ACC112 (cell line): Measurements from ENCODE around the gene ADGRB2.

Experiments used
- H2AFZ ChIP-seq: fragments of 200-600 bp; sonication (generic); one replicate; pipeline ENCODE4 v1.6.0; 2017; ENCODE audit warnings: antibody characterized with exemption, low read length; ENCODE audit not compliant: unreplicated experiment
- H3K27ac ChIP-seq: fragments of 200-600 bp; sonication (generic); 2 replicates; pipeline ENCODE4 v1.5.1; 2014; ENCODE audit warnings: low read depth, mild to moderate bottlenecking, antibody characterized with exemption, low read length, moderate library complexity
- H3K27me3 ChIP-seq: fragments of 200-600 bp; sonication (generic); 2 replicates; pipeline ENCODE4 v1.6.1; 2014; ENCODE audit warnings: mild to moderate bottlenecking, antibody characterized with exemption, low read length, moderate library complexity, mixed read lengths; ENCODE audit not compliant: insufficient read depth
- H3K36me3 ChIP-seq: fragments of 200-600 bp; sonication (generic); 2 replicates; pipeline ENCODE4 v1.6.1; 2016; ENCODE audit warnings: mild to moderate bottlenecking, antibody characterized with exemption, low read length, moderate library complexity, mixed read lengths; ENCODE audit not compliant: insufficient read depth
- H3K4me1 ChIP-seq: fragments of 200-600 bp; sonication (generic); one replicate; pipeline ENCODE4 v1.6.1; 2016; ENCODE audit warnings: low read length, mixed read lengths; ENCODE audit not compliant: insufficient read depth, unreplicated experiment, control insufficient read depth
- H3K4me3 ChIP-seq: fragments of 200-600 bp; sonication (generic); 2 replicates; pipeline ENCODE4 v1.5.1; 2014; ENCODE audit warnings: mild to moderate bottlenecking, low read depth, low read length
- H3K79me2 ChIP-seq: fragments of 200-600 bp; sonication (generic); one replicate; pipeline ENCODE4 v1.6.0; 2016; ENCODE audit warnings: low read length; ENCODE audit not compliant: control insufficient read depth, unreplicated experiment, insufficient read depth

ADGRB2 gene, protein sequence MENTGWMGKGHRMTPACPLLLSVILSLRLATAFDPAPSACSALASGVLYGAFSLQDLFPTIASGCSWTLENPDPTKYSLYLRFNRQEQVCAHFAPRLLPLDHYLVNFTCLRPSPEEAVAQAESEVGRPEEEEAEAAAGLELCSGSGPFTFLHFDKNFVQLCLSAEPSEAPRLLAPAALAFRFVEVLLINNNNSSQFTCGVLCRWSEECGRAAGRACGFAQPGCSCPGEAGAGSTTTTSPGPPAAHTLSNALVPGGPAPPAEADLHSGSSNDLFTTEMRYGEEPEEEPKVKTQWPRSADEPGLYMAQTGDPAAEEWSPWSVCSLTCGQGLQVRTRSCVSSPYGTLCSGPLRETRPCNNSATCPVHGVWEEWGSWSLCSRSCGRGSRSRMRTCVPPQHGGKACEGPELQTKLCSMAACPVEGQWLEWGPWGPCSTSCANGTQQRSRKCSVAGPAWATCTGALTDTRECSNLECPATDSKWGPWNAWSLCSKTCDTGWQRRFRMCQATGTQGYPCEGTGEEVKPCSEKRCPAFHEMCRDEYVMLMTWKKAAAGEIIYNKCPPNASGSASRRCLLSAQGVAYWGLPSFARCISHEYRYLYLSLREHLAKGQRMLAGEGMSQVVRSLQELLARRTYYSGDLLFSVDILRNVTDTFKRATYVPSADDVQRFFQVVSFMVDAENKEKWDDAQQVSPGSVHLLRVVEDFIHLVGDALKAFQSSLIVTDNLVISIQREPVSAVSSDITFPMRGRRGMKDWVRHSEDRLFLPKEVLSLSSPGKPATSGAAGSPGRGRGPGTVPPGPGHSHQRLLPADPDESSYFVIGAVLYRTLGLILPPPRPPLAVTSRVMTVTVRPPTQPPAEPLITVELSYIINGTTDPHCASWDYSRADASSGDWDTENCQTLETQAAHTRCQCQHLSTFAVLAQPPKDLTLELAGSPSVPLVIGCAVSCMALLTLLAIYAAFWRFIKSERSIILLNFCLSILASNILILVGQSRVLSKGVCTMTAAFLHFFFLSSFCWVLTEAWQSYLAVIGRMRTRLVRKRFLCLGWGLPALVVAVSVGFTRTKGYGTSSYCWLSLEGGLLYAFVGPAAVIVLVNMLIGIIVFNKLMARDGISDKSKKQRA (N-terminal part only)

GRCh38 chr1:31764312-31765040 lies at the start of gene ADGRB2:
Gene ADGRB2 (minus strand): TSS chr1:31764340. CDS start chr1:31757221, 7,119 bp downstream.
- Histone ChIP-seq H3K79me2 (no peaks in the 10 kb centered on the region), H3K27me3 (no peaks in the 10 kb centered on the region), H3K4me1 (peaks cover 34% of the 10 kb centered on the region), H3K36me3 (no peaks in the 10 kb centered on the region), H3K4me3 (peak within 1 kb of the TSS; percentile 81), H2AFZ (peak within 1 kb of the TSS; percentile 61), H3K27ac (no peak within 1 kb of the TSS)

- Histone ChIP-seq H3K27ac (no peak overlapping the region), H3K27me3 (no peaks in the 10 kb centered on the region), H3K36me3 (no peaks in the 10 kb centered on the region), H3K4me3 (no peak overlapping the region), H3K4me1 (peaks cover 5% of the 10 kb centered on the region), H3K79me2 (no peaks in the 10 kb centered on the region), H2AFZ (no peak overlapping the region)
Measured at GRCh38 chr1:31812158-31812829, 48.2 kb upstream of the ADGRB2 start.

- H3K36me3 ChIP-seq = no peaks in the 10 kb centered on the region
- no peak overlapping the region for H3K27ac ChIP-seq
- no peak overlapping the region for H3K4me3 ChIP-seq
- no peak overlapping the region for H2AFZ ChIP-seq
- no peaks in the 10 kb centered on the region for H3K27me3 ChIP-seq
- H3K4me1 ChIP-seq = peaks cover 5% of the 10 kb centered on the region
- no peaks in the 10 kb centered on the region for H3K79me2 ChIP-seq
Measured at GRCh38 chr1:31811605-31812004, 47.5 kb upstream of the ADGRB2 start.

DNA sequence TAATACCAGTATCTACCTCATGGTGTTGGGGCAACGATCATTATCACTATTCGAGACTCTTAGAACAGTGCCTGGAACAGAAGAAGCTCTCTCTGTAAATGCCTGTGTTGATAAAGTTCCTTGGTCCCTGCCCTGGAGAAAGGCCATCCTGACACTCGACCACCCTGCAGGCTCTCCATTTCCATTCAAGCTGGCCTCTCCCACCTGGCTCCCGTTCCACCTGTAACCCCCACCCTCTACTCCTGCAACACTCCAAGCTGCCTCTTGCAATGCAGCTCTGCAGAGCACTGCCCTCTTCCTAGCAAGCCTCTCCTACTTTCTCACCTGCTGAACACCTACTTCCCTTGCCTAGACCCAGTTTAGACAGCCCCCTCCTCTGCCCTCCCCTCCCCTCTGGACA lies 45.6 kb upstream of the ADGRB2 start:
- H3K27ac ChIP-seq = no peak overlapping the region

DNA sequence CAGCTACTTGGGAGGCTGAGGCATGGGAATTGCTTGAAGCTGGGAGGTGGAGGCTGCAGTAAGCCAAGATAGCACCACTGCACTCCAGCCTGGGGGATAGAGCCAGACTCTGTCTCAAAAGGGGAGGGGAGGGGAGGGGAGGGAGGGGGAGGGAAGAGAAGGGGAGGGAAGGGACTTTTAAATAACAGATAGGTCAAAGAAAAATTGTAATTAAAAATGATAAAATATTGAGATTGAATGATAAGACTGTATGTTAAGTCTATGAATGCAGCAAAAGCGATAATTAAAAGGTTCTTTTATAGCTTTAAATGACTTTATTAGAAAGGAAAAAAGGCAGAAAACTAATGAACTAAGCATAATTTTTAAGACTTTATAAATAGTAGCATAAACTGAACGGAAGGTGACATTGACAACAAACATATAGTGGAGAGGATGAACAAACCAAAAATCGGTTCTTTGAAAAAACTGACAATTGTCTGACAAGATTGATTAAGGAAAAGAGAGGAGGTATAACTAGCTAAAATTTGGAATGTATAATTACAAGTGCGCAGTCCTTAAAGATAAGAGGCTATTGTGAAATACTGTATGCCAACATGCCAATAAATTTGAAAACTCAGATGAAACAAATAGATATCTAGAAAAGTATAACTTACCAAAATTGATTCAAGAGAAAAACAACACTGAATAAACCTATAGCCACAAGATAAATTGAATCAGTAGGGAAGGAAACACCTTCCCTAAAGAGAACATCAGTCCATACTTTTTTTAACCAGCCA lies 43.3 kb upstream of the ADGRB2 start:
- Histone ChIP-seq H3K36me3 (no peaks in the 10 kb centered on the region), H3K27me3 (no peaks in the 10 kb centered on the region), H3K4me1 (no peaks in the 10 kb centered on the region), H3K27ac (no peak overlapping the region), H2AFZ (no peak overlapping the region), H3K4me3 (no peak overlapping the region), H3K79me2 (no peaks in the 10 kb centered on the region)

More for the DNA sequence above, 45.6 kb upstream of the ADGRB2 start:
- no peak overlapping the region for H2AFZ ChIP-seq
- no peaks in the 10 kb centered on the region for H3K27me3 ChIP-seq
- H3K36me3 ChIP-seq = no peaks in the 10 kb centered on the region
- no peak overlapping the region for H3K4me3 ChIP-seq
- H3K4me1 ChIP-seq = no peaks in the 10 kb centered on the region
- no peaks in the 10 kb centered on the region for H3K79me2 ChIP-seq

DNA sequence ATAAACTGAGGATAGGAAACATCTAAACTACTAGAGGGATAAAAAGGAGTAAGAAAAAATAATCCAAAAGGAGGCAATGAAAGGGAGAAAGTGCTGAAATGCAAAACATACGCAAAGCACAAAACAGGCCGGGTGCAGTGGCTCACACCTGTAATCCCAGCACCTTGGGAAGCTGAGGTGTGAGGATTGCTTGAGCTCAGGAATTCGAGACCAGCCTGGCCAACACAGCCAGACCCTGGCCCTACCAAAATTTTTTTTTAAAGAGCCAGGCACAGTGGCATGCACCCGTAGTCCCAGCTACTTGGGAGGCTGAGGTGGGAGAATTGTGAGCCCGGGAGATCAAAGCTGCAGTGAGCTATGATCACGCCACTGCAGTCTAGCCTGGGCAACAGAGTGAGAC lies 41.2 kb upstream of the ADGRB2 start:
- Histone ChIP-seq H3K79me2 (no peaks in the 10 kb centered on the region), H3K4me1 (no peaks in the 10 kb centered on the region), H3K27me3 (no peaks in the 10 kb centered on the region), H3K4me3 (no peak overlapping the region), H2AFZ (no peak overlapping the region), H3K27ac (no peak overlapping the region), H3K36me3 (no peaks in the 10 kb centered on the region)

DNA sequence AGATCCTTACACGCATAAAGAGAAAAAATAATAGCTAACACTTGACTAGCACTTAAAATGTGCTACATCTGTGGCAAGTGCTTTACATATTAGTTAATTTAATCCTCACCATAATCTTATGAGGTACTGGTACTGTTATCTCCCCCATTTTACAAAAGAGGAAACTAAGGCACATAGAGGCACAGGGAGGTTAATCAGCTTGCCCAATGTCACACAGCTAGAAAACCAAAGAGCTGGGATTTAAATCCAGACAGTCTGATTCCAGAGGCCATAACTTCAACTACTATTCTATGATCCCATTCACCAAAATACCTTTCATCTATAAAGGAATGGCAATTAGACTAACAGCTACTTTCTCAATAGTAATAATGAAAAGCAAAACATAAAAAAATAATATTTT lies 40.0 kb upstream of the ADGRB2 start:
- Histone ChIP-seq H3K4me1 (peaks cover 11% of the 10 kb centered on the region), H2AFZ (peak overlapping the region; percentile 55), H3K27me3 (no peaks in the 10 kb centered on the region), H3K4me3 (no peak overlapping the region), H3K79me2 (no peaks in the 10 kb centered on the region), H3K36me3 (no peaks in the 10 kb centered on the region), H3K27ac (no peak overlapping the region)

GRCh38 chr1:31803610-31804009 lies 39.5 kb upstream of the ADGRB2 start:
- Histone ChIP-seq H3K79me2 (no peaks in the 10 kb centered on the region), H3K4me3 (no peak overlapping the region), H2AFZ (peak overlapping the region; percentile 55), H3K36me3 (no peaks in the 10 kb centered on the region), H3K27ac (no peak overlapping the region), H3K4me1 (peaks cover 15% of the 10 kb centered on the region), H3K27me3 (no peaks in the 10 kb centered on the region)
